Neural cell (in vitro differentiated cells): Measurements from ENCODE around the gene URGCP.

Source experiments
- CTCF ChIP-seq: fragments of 450-650 bp; IDR thresholded peaks from 2 replicates; pipeline ENCODE4 v1.5.1; 2014; ENCODE audit warnings: antibody characterized with exemption, mild to moderate bottlenecking, moderate library complexity; ENCODE audit not compliant: poor library complexity, severe bottlenecking
- EZH2 ChIP-seq: fragments of 200-600, 300-800 bp; shearing (Covaris generic), sonication (generic); IDR thresholded peaks from 2 replicates; pipeline ENCODE4 v1.6.1; 2014; ENCODE audit warnings: antibody characterized with exemption, low read length, borderline replicate concordance, mild to moderate bottlenecking; ENCODE audit not compliant: insufficient read depth, poor library complexity, severe bottlenecking
- MXI1 ChIP-seq: fragments of 450-650 bp; conservative IDR thresholded peaks from 2 replicates; pipeline ENCODE4 v1.6.1; 2014; ENCODE audit warnings: antibody characterized with exemption, mild to moderate bottlenecking; ENCODE audit not compliant: poor library complexity, severe bottlenecking
- POLR2AphosphoS5 ChIP-seq: IDR thresholded peaks from 2 replicates; pipeline ENCODE4 v1.6.1; 2012
- TAF1 ChIP-seq: IDR thresholded peaks from 2 replicates; pipeline ENCODE4 v1.6.1; 2012; ENCODE audit warnings: low read depth

- TF ChIP-seq TAF1 = no peak
- no peak for TF ChIP-seq CTCF
- TF ChIP-seq EZH2 = no peak
- TF ChIP-seq MXI1 = no peak
- no peak for TF ChIP-seq POLR2AphosphoS5
Observed at GRCh38 chr7:43877968-43878864, 28.2 kb downstream of the URGCP start.
